Smooth muscle cell of trachea (primary cell): ENCODE measurements around the gene ARHGDIA. TPM values are rescaled to one million over a fixed set of nuclear protein-coding genes. Genes with fewer than 3 reads are reported as not detected.

Experiments used
- total RNA-seq: library from RNA; depleted of rRNA; stranded (reverse); fragments of >200 nt; gene quantifications from 2 replicates; pipeline ENCODE4 v1.2.1, GENCODE V29; 2014

ARHGDIA gene
- 187 and 318 TPM in 2 replicates for total RNA-seq

GRCh38 chr17:81870981-81871386 lies at the start of gene ARHGDIA:
TSS of gene ARHGDIA (minus strand) at chr17:81871337. CDS start at chr17:81869930, 1,407 bp downstream.

GRCh38 chr17:81917565-81918332 lies 46.6 kb upstream of the ARHGDIA start, which contains the start of gene SIRT7:
TSS of gene SIRT7 (minus strand) at chr17:81918176. CDS start at chr17:81918131, 45 bp downstream.

GRCh38 chr17:81911277-81911961 lies 40.3 kb upstream of the ARHGDIA start, which contains the start of gene PCYT2:
TSS of gene PCYT2 (minus strand) at chr17:81911399. CDS start at chr17:81911355, 44 bp downstream.

GRCh38 chr17:81902023-81902652 lies 31.0 kb upstream of the ARHGDIA start, which contains the start of gene NPB:
TSS of gene NPB (plus strand) at chr17:81902238. CDS start at chr17:81902278, 40 bp downstream.

GRCh38 chr17:81859906-81860755 lies 11.0 kb downstream of the ARHGDIA start, which contains the start of gene P4HB:
TSS of gene P4HB (minus strand) at chr17:81860535. CDS start at chr17:81860471, 64 bp downstream.

GRCh38 chr17:81834831-81835267 lies 36.3 kb downstream of the ARHGDIA start, which contains the start of gene PPP1R27:
TSS of gene PPP1R27 (minus strand) at chr17:81835050. CDS start at chr17:81834953, 97 bp downstream.

GRCh38 chr17:81833160-81833920 lies 37.8 kb downstream of the ARHGDIA start, which contains the start of gene MCRIP1:
TSS of gene MCRIP1 (minus strand) at chr17:81833291. CDS start at chr17:81824506, 8,785 bp downstream.

Other genes starting within 250 kb of the ARHGDIA start
- 58.0 and 77.1 TPM in 2 replicates for gene NPLOC4, start 234.2 kb downstream of the ARHGDIA start, total RNA-seq
- 2.5 and 2.6 TPM in 2 replicates for gene TSPAN10, start 234.1 kb downstream of the ARHGDIA start, total RNA-seq
- 0.17 TPM in 1 of 2 replicates, not detected in the other for gene PDE6G, start 214.8 kb downstream of the ARHGDIA start, total RNA-seq
- 35.5 and 37.7 TPM in 2 replicates for gene OXLD1, start 204.7 kb downstream of the ARHGDIA start, total RNA-seq
- gene CCDC137, start 204.6 kb downstream of the ARHGDIA start, total RNA-seq = 8.3 and 9.5 TPM in 2 replicates
- 21.0 and 33.6 TPM in 2 replicates for gene ARL16, start 187.5 kb downstream of the ARHGDIA start, total RNA-seq
- 94.4 and 131 TPM in 2 replicates for gene HGS, start 187.3 kb downstream of the ARHGDIA start, total RNA-seq
- gene MRPL12, start 168.0 kb downstream of the ARHGDIA start, total RNA-seq = 6.8 and 12.4 TPM in 2 replicates
- gene SLC25A10, start 159.1 kb downstream of the ARHGDIA start, total RNA-seq = 6.6 and 19.3 TPM in 2 replicates
- gene GCGR, start 67.2 kb downstream of the ARHGDIA start, total RNA-seq = not detected in 2 replicates
- 80.3 and 126 TPM in 2 replicates for gene MCRIP1, start 38.0 kb downstream of the ARHGDIA start, total RNA-seq
- gene PPP1R27, start 36.3 kb downstream of the ARHGDIA start, total RNA-seq = 0.17 TPM in 1 of 2 replicates, not detected in the other
- 1,342 and 1,881 TPM in 2 replicates for gene P4HB, start 10.8 kb downstream of the ARHGDIA start, total RNA-seq
- 102 and 168 TPM in 2 replicates for gene ALYREF, start 20.2 kb upstream of the ARHGDIA start, total RNA-seq
- gene ANAPC11, start 20.4 kb upstream of the ARHGDIA start, total RNA-seq = 138 and 243 TPM in 2 replicates
- gene NPB, start 30.9 kb upstream of the ARHGDIA start, total RNA-seq = 0.87 and 2.5 TPM in 2 replicates
- 63.5 and 63.7 TPM in 2 replicates for gene PCYT2, start 40.1 kb upstream of the ARHGDIA start, total RNA-seq
- gene SIRT7, start 46.8 kb upstream of the ARHGDIA start, total RNA-seq = 26.8 and 27.1 TPM in 2 replicates
- 16.1 and 25.3 TPM in 2 replicates for gene MAFG, start 56.4 kb upstream of the ARHGDIA start, total RNA-seq
- 65.9 and 124 TPM in 2 replicates for gene PYCR1, start 66.0 kb upstream of the ARHGDIA start, total RNA-seq
- gene MYADML2, start 75.9 kb upstream of the ARHGDIA start, total RNA-seq = not detected in 2 replicates
- 0.99 TPM in 1 of 2 replicates, not detected in the other for gene NOTUM, start 89.8 kb upstream of the ARHGDIA start, total RNA-seq
- gene ASPSCR1, start 106.3 kb upstream of the ARHGDIA start, total RNA-seq = 29.4 and 30.8 TPM in 2 replicates
- 13.4 and 47.6 TPM in 2 replicates for gene CENPX, start 151.5 kb upstream of the ARHGDIA start, total RNA-seq
- 16.2 and 17.0 TPM in 2 replicates for gene LRRC45, start 152.0 kb upstream of the ARHGDIA start, total RNA-seq
- gene RAC3, start 160.3 kb upstream of the ARHGDIA start, total RNA-seq = 7.6 and 12.6 TPM in 2 replicates
- gene DCXR, start 166.4 kb upstream of the ARHGDIA start, total RNA-seq = 52.3 and 70.0 TPM in 2 replicates
- 36.8 and 69.6 TPM in 2 replicates for gene RFNG, start 180.5 kb upstream of the ARHGDIA start, total RNA-seq
- gene GPS1, start 180.6 kb upstream of the ARHGDIA start, total RNA-seq = 101 and 117 TPM in 2 replicates
- gene DUS1L, start 194.5 kb upstream of the ARHGDIA start, total RNA-seq = 46.8 and 52.1 TPM in 2 replicates
- gene FASN, start 226.9 kb upstream of the ARHGDIA start, total RNA-seq = 153 and 279 TPM in 2 replicates